Tibial nerve (tissue), 4 donors: ENCODE results near the gene TRIM32.
"Not testable (repeated sequence)": the region's sequence is repeated elsewhere in the genome, so short reads cannot be mapped to it uniquely, and the experiment has no call there.

Experiments
- EP300 ChIP-seq, 2 donors: sonication (generic); formaldehyde crosslinking; IDR thresholded peaks; one replicate each; pipeline ENCODE4 v1.6.1; 2017; ENCODE audit warnings: antibody characterized with exemption in 2 of 2, mild to moderate bottlenecking in 1 of 2
- POLR2A ChIP-seq, 2 donors: fragments of 450-650 bp; IDR thresholded peaks; one replicate each; pipeline ENCODE4 v1.6.1; 2017; ENCODE audit warnings: antibody characterized with exemption in 2 of 2, mild to moderate bottlenecking in 2 of 2, moderate library complexity in 2 of 2
- TF ChIP-seq, protein P1 (sequence below), 5 experiments: fragments of 200-600 bp in 3 of 5; fragments of 450-650 bp in 2 of 5; sonication (generic) in 3 of 5; IDR thresholded peaks; one replicate each; pipeline ENCODE4 v1.5.1; 2016 to 2019; ENCODE audit warnings: antibody characterized with exemption in 5 of 5, mild to moderate bottlenecking in 3 of 5, moderate library complexity in 2 of 5

DNA sequence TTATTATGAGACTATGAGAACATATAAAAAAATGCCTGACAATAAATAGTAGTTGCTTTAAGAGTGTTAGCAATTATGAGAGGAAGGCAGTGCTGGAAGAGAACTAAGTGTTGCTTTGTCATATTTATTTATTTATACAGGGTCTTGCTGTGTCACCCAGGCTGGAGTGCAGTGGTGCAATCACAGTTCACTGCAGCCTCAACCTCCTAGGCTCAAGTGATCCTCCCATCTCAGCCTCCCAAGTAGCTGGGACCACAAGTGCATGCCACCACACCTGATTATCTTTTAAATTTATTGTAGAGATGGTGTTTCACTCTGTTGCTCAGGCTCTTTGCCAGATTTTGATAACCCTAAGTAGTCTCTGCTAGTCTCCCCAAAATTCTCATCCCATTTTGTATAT, 3.7 kb downstream of the TRIM32 start:
- TF ChIP-seq POLR2A, EP300 (IDR thresholded peaks at IDR 0.05): not testable (repeated sequence)
- TF ChIP-seq, protein P1, sequence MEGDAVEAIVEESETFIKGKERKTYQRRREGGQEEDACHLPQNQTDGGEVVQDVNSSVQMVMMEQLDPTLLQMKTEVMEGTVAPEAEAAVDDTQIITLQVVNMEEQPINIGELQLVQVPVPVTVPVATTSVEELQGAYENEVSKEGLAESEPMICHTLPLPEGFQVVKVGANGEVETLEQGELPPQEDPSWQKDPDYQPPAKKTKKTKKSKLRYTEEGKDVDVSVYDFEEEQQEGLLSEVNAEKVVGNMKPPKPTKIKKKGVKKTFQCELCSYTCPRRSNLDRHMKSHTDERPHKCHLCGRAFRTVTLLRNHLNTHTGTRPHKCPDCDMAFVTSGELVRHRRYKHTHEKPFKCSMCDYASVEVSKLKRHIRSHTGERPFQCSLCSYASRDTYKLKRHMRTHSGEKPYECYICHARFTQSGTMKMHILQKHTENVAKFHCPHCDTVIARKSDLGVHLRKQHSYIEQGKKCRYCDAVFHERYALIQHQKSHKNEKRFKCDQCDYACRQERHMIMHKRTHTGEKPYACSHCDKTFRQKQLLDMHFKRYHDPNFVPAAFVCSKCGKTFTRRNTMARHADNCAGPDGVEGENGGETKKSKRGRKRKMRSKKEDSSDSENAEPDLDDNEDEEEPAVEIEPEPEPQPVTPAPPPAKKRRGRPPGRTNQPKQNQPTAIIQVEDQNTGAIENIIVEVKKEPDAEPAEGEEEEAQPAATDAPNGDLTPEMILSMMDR (IDR thresholded peaks at IDR 0.05), result not testable (repeated sequence)
